OCI-LY7 (cell line): ENCODE measurements around the gene IL17D.

Experiments
- EZH2phosphoT487 ChIP-seq: fragments of 200-600 bp; sonication (generic); IDR thresholded peaks from 2 replicates; pipeline ENCODE4 v1.6.1; 2018; ENCODE audit warnings: low read depth, borderline replicate concordance, mild to moderate bottlenecking, mixed run types, antibody characterized with exemption, low read length, moderate library complexity, mixed read lengths
- TF ChIP-seq, protein P1 (sequence below): fragments of 200-600 bp; sonication (generic); conservative IDR thresholded peaks from 2 replicates; pipeline ENCODE4 v1.5.1; 2014; ENCODE audit warnings: mild to moderate bottlenecking, antibody characterized with exemption, low read length, moderate library complexity, mixed read lengths

DNA sequence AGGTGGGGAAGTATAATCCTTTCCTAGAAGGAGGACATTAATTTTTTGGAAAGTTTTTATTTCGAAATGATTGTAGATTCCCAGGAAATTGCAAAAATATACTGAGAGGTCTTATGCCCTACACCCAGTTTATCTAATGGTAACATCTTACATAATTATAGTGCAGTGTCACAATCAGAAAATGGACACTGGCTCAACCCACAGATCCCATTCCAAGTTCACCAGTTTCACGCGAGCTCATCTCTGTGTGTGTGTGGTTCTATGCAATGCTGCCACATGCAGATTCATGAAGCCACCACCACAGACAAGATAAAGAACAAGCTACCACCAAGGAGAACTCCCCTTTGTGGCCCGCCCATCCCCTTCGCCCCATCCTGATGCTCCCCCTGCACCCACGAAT is 24.4 kb downstream of the IL17D start:
- TF ChIP-seq, protein P1, sequence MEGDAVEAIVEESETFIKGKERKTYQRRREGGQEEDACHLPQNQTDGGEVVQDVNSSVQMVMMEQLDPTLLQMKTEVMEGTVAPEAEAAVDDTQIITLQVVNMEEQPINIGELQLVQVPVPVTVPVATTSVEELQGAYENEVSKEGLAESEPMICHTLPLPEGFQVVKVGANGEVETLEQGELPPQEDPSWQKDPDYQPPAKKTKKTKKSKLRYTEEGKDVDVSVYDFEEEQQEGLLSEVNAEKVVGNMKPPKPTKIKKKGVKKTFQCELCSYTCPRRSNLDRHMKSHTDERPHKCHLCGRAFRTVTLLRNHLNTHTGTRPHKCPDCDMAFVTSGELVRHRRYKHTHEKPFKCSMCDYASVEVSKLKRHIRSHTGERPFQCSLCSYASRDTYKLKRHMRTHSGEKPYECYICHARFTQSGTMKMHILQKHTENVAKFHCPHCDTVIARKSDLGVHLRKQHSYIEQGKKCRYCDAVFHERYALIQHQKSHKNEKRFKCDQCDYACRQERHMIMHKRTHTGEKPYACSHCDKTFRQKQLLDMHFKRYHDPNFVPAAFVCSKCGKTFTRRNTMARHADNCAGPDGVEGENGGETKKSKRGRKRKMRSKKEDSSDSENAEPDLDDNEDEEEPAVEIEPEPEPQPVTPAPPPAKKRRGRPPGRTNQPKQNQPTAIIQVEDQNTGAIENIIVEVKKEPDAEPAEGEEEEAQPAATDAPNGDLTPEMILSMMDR, result no peak
- TF ChIP-seq EZH2phosphoT487, result no peak
